Dendritic cell treated with granulocyte-macrophage colony-stimulating factor and Interleukin-4, amounts not matched to agents 40 ng/mL and 50 ng/mL, for 4 days (primary cell): ENCODE results near the gene PLAGL1.
A peak's percentile ranks its signal among the peaks of the same experiment; 100 is the strongest.

Experiments used
- H3K27ac Mint-ChIP-seq: one replicate; pipeline ENCODE4 v1.8.0; 2022; ENCODE audit warnings: mild to moderate bottlenecking, mixed read lengths
- H3K27me3 Mint-ChIP-seq: one replicate; pipeline ENCODE4 v1.8.0; 2022; ENCODE audit warnings: mild to moderate bottlenecking, mixed read lengths
- H3K36me3 Mint-ChIP-seq: one replicate; pipeline ENCODE4 v1.8.0; 2022; ENCODE audit warnings: low read depth, mixed read lengths
- H3K4me1 Mint-ChIP-seq: one replicate; pipeline ENCODE4 v1.8.0; 2022; ENCODE audit warnings: low read depth, mixed read lengths
- H3K4me3 Mint-ChIP-seq: one replicate; pipeline ENCODE4 v1.8.0; 2022; ENCODE audit warnings: mild to moderate bottlenecking, moderate library complexity, mixed read lengths
- H3K9me3 Mint-ChIP-seq: one replicate; pipeline ENCODE4 v1.8.0; 2022; ENCODE audit warnings: mixed read lengths
- intact Hi-C: fragments of 100-400 bp; cut with micrococcal nuclease; formaldehyde crosslinking; loops from one replicate; pipeline ENCODE4 v1.15.0; 2022

PLAGL1 gene

GRCh38 chr6:143952060-143952778, 55.8 kb downstream of the PLAGL1 start:
- H3K4me3 Mint-ChIP-seq = no peak overlapping the region
- no peak overlapping the region for H3K27ac Mint-ChIP-seq
- H3K4me1 Mint-ChIP-seq = no peaks in the 10 kb centered on the region
- no peaks in the 10 kb centered on the region for H3K27me3 Mint-ChIP-seq
- intact Hi-C loops = no loop called here
- H3K36me3 Mint-ChIP-seq = peaks cover 11% of the 10 kb centered on the region
- H3K9me3 Mint-ChIP-seq = no peaks in the 10 kb centered on the region

- Mint-ChIP-seq H3K4me1 (no peaks in the 10 kb centered on the region), H3K27me3 (no peaks in the 10 kb centered on the region), H3K27ac (no peak overlapping the region), H3K4me3 (no peak overlapping the region), H3K36me3 (peaks cover 14% of the 10 kb centered on the region), H3K9me3 (no peaks in the 10 kb centered on the region)
- intact Hi-C loops = no loop called here
Observed at GRCh38 chr6:143950875-143951274, 57.2 kb downstream of the PLAGL1 start.

GRCh38 chr6:143949962-143950361, 58.1 kb downstream of the PLAGL1 start:
- intact Hi-C loops = no loop called here

GRCh38 chr6:143949535-143949934, 58.5 kb downstream of the PLAGL1 start:
- H3K9me3 Mint-ChIP-seq = no peaks in the 10 kb centered on the region
- peaks cover 14% of the 10 kb centered on the region for H3K36me3 Mint-ChIP-seq
- no peaks in the 10 kb centered on the region for H3K27me3 Mint-ChIP-seq
- H3K4me3 Mint-ChIP-seq = no peak overlapping the region
- no peak overlapping the region for H3K27ac Mint-ChIP-seq
- intact Hi-C loops = no loop called here
- H3K4me1 Mint-ChIP-seq = no peaks in the 10 kb centered on the region

More at GRCh38 chr6:143949962-143950361, 58.1 kb downstream of the PLAGL1 start:
- Mint-ChIP-seq H3K27me3 (no peaks in the 10 kb centered on the region), H3K4me3 (no peak overlapping the region), H3K36me3 (peaks cover 14% of the 10 kb centered on the region), H3K4me1 (no peaks in the 10 kb centered on the region), H3K27ac (no peak overlapping the region), H3K9me3 (no peaks in the 10 kb centered on the region)

GRCh38 chr6:143948208-143948607, 59.9 kb downstream of the PLAGL1 start:
- no peaks in the 10 kb centered on the region for H3K9me3 Mint-ChIP-seq
- intact Hi-C loops = no loop called here
- no peaks in the 10 kb centered on the region for H3K4me1 Mint-ChIP-seq
- peaks cover 14% of the 10 kb centered on the region for H3K36me3 Mint-ChIP-seq
- H3K27me3 Mint-ChIP-seq = no peaks in the 10 kb centered on the region
- H3K27ac Mint-ChIP-seq = no peak overlapping the region
- no peak overlapping the region for H3K4me3 Mint-ChIP-seq

GRCh38 chr6:143941852-143942627, 66.0 kb downstream of the PLAGL1 start:
- Mint-ChIP-seq H3K27ac (peak overlapping the region; percentile 15), H3K4me3 (no peak overlapping the region), H3K27me3 (no peaks in the 10 kb centered on the region), H3K9me3 (no peaks in the 10 kb centered on the region), H3K4me1 (peaks cover 19% of the 10 kb centered on the region), H3K36me3 (peaks cover 8% of the 10 kb centered on the region)
- intact Hi-C loops = loop anchor here (1.0 to 5.0 kb wide), 2 partner anchors 71 to 365 kb away; no protein-coding TSS in a partner anchor

- intact Hi-C loops = loop anchor here (5.0 kb wide), 1 partner anchor 363 kb away; no protein-coding TSS in a partner anchor
- H3K4me1 Mint-ChIP-seq = peaks cover 21% of the 10 kb centered on the region
- H3K27ac Mint-ChIP-seq = no peak overlapping the region
- no peaks in the 10 kb centered on the region for H3K9me3 Mint-ChIP-seq
- H3K4me3 Mint-ChIP-seq = no peak overlapping the region
- peaks cover 7% of the 10 kb centered on the region for H3K36me3 Mint-ChIP-seq
- no peaks in the 10 kb centered on the region for H3K27me3 Mint-ChIP-seq
Observed at GRCh38 chr6:143940011-143940597, 68.0 kb downstream of the PLAGL1 start.

GRCh38 chr6:143939364-143939763, 68.7 kb downstream of the PLAGL1 start:
- Mint-ChIP-seq H3K4me1 (peaks cover 21% of the 10 kb centered on the region), H3K27ac (no peak overlapping the region), H3K4me3 (no peak overlapping the region), H3K9me3 (no peaks in the 10 kb centered on the region), H3K36me3 (peaks cover 7% of the 10 kb centered on the region), H3K27me3 (no peaks in the 10 kb centered on the region)
- intact Hi-C loops = no loop called here

GRCh38 chr6:143937668-143937970, 70.4 kb downstream of the PLAGL1 start:
- Mint-ChIP-seq H3K4me1 (peaks cover 26% of the 10 kb centered on the region), H3K27ac (no peak overlapping the region), H3K4me3 (no peak overlapping the region), H3K27me3 (no peaks in the 10 kb centered on the region), H3K36me3 (peaks cover 7% of the 10 kb centered on the region), H3K9me3 (peaks cover 1% of the 10 kb centered on the region)
- intact Hi-C loops = no loop called here

- peaks cover 7% of the 10 kb centered on the region for H3K9me3 Mint-ChIP-seq
- no peaks in the 10 kb centered on the region for H3K27me3 Mint-ChIP-seq
- H3K4me1 Mint-ChIP-seq = peaks cover 26% of the 10 kb centered on the region
- H3K4me3 Mint-ChIP-seq = no peak overlapping the region
- no peak overlapping the region for H3K27ac Mint-ChIP-seq
- intact Hi-C loops = no loop called here
- H3K36me3 Mint-ChIP-seq = peaks cover 7% of the 10 kb centered on the region
Observed at GRCh38 chr6:143936778-143937667, 71.0 kb downstream of the PLAGL1 start.

- peaks cover 14% of the 10 kb centered on the region for H3K9me3 Mint-ChIP-seq
- peaks cover under 1% of the 10 kb centered on the region for H3K36me3 Mint-ChIP-seq
- peaks cover 26% of the 10 kb centered on the region for H3K4me1 Mint-ChIP-seq
- no peak overlapping the region for H3K27ac Mint-ChIP-seq
- intact Hi-C loops = no loop called here
- H3K27me3 Mint-ChIP-seq = no peaks in the 10 kb centered on the region
- no peak overlapping the region for H3K4me3 Mint-ChIP-seq
Observed at GRCh38 chr6:143936347-143936746, 71.7 kb downstream of the PLAGL1 start.

GRCh38 chr6:143934867-143935266, 73.2 kb downstream of the PLAGL1 start:
- intact Hi-C loops = no loop called here
- H3K9me3 Mint-ChIP-seq = peaks cover 20% of the 10 kb centered on the region
- H3K27ac Mint-ChIP-seq = peak overlapping the region; percentile 22
- H3K36me3 Mint-ChIP-seq = no peaks in the 10 kb centered on the region
- no peaks in the 10 kb centered on the region for H3K27me3 Mint-ChIP-seq
- peaks cover 24% of the 10 kb centered on the region for H3K4me1 Mint-ChIP-seq
- no peak overlapping the region for H3K4me3 Mint-ChIP-seq

- peaks cover 18% of the 10 kb centered on the region for H3K4me1 Mint-ChIP-seq
- intact Hi-C loops = no loop called here
- no peak overlapping the region for H3K4me3 Mint-ChIP-seq
- no peak overlapping the region for H3K27ac Mint-ChIP-seq
- no peaks in the 10 kb centered on the region for H3K36me3 Mint-ChIP-seq
- H3K9me3 Mint-ChIP-seq = peaks cover 20% of the 10 kb centered on the region
- no peaks in the 10 kb centered on the region for H3K27me3 Mint-ChIP-seq
Observed at GRCh38 chr6:143934331-143934730, 73.7 kb downstream of the PLAGL1 start.
